ENCODE results near the gene FGFR3.

FGFR3 gene

GRCh38 chr4:1814453-1814852 lies 21.4 kb downstream of the FGFR3 start:
- peaks cover 21% of the 10 kb centered on the region for H3K36me3 Mint-ChIP-seq (ENCODE audit: low read depth)
- no peaks in the 10 kb centered on the region for H3K27me3 Mint-ChIP-seq (ENCODE audit: low read depth, poor library complexity)
- peak overlapping the region; percentile 22 for H3K27ac Mint-ChIP-seq
- H3K4me1 Mint-ChIP-seq: no peaks in the 10 kb centered on the region
- no peak for TF ChIP-seq CTCF (IDR thresholded peaks at IDR 0.05)
- DNase-seq: no peak
- no peak overlapping the region for H3K4me3 Mint-ChIP-seq
- H3K9me3 Mint-ChIP-seq: no peaks in the 10 kb centered on the region

- Mint-ChIP-seq H3K4me1 (no peaks in the 10 kb centered on the region), H3K9me3 (no peaks in the 10 kb centered on the region), H3K27me3 (ENCODE audit: low read depth, poor library complexity) (no peaks in the 10 kb centered on the region), H3K27ac (no peak overlapping the region), H3K4me3 (no peak overlapping the region), H3K36me3 (ENCODE audit: low read depth) (peaks cover 30% of the 10 kb centered on the region)
- no peak for TF ChIP-seq CTCF (IDR thresholded peaks at IDR 0.05)
- no peak for DNase-seq
Observed at GRCh38 chr4:1815096-1815996, 22.3 kb downstream of the FGFR3 start.

DNA sequence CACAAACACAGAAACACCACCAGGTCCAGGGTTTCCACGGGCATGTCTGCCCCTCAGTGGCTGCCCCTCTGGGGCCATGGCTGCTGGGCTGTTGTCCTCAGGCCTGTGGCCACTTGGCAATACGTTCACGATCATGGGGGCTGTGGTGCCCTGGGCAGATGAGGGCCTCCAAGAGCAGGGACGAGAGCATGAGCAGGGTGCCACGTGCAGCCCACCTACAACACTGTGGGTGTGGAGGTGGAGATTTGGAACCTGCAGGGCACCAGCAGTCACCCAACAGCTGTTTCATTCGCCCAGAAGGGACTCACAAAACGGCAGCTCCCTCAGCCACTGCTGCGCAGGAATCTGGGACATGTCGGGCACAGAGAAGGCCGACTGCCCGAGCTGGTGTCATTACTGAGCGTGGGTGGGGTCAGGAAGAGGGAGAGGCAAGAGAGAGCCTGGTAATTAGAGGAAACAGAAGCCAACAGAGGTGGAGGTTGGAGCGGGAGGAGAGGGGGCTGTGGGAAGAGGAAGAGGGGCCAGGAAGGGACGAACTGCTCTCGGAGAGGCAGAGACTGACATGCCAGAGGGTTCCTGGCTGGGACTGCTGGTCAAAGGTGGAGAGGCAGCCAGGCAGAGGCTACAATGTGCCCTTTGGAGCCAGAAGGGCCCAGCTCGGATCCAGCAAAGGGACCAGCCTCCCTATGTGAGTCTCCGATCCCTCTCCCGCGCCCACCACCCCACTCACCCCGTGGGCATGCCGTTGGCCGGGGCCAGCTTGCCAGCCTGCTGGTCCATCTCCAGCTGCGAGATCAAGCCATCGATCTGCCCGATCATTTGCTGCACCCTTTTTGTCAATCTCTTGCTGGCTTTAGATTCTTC lies 23.1 kb downstream of the FGFR3 start:
- no peak overlapping the region for H3K4me3 Mint-ChIP-seq
- no peak overlapping the region for H3K27ac Mint-ChIP-seq
- H3K9me3 Mint-ChIP-seq: no peaks in the 10 kb centered on the region
- peaks cover 30% of the 10 kb centered on the region for H3K36me3 Mint-ChIP-seq (ENCODE audit: low read depth)
- TF ChIP-seq CTCF (IDR thresholded peaks at IDR 0.05): no peak
- no peaks in the 10 kb centered on the region for H3K4me1 Mint-ChIP-seq
- no peaks in the 10 kb centered on the region for H3K27me3 Mint-ChIP-seq (ENCODE audit: low read depth, poor library complexity)
- no peak for DNase-seq

- H3K27me3 Mint-ChIP-seq (ENCODE audit: low read depth, poor library complexity): no peaks in the 10 kb centered on the region
- DNase-seq: no peak
- TF ChIP-seq CTCF (IDR thresholded peaks at IDR 0.05): no peak
- no peaks in the 10 kb centered on the region for H3K4me1 Mint-ChIP-seq
- no peak overlapping the region for H3K27ac Mint-ChIP-seq
- H3K36me3 Mint-ChIP-seq (ENCODE audit: low read depth): peaks cover 45% of the 10 kb centered on the region
- no peaks in the 10 kb centered on the region for H3K9me3 Mint-ChIP-seq
- H3K4me3 Mint-ChIP-seq: no peak overlapping the region
Observed at GRCh38 chr4:1819284-1819683, 26.2 kb downstream of the FGFR3 start.

GRCh38 chr4:1819816-1820215 lies 26.7 kb downstream of the FGFR3 start:
- no peaks in the 10 kb centered on the region for H3K9me3 Mint-ChIP-seq
- no peak for TF ChIP-seq CTCF (IDR thresholded peaks at IDR 0.05)
- H3K4me3 Mint-ChIP-seq: no peak overlapping the region
- no peak for DNase-seq
- H3K27ac Mint-ChIP-seq: no peak overlapping the region
- no peaks in the 10 kb centered on the region for H3K27me3 Mint-ChIP-seq (ENCODE audit: low read depth, poor library complexity)
- no peaks in the 10 kb centered on the region for H3K4me1 Mint-ChIP-seq
- H3K36me3 Mint-ChIP-seq (ENCODE audit: low read depth): peaks cover 43% of the 10 kb centered on the region

Measured in nephron progenitor cell (in vitro differentiated cells).